GM21360 (cell line): Measurements from ENCODE around the gene SDHC.
"Not testable (repeated sequence)": the region's sequence is repeated elsewhere in the genome, so short reads cannot be mapped to it uniquely, and the experiment has no call there.

Experiments used
- ATAC-seq: cut with Tn5 transposase; IDR thresholded peaks from one replicate; pipeline ENCODE4 v1.9.1; 2021; ENCODE audit warnings: mild to moderate bottlenecking, moderate library complexity; ENCODE audit not compliant: unreplicated experiment

The SDHC gene

DNA sequence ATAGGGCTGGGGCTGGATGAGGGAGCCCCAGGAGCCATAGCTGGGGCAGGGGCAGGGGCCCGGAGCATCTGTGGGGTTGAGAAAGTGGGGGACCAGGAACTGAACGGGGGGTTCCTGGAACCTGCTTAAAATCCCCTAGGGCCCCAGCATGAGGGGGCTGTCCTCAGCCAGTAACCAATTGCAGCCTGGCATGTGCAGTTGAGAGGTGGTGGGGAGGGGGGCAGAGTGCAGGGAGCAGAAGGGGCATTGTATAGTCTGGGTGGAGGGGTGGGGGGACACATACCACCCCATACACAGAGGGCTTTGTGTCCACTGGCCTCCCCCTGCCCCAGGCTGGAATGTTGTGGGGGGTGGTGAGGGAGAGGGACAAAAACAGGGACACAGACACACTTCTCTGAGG is 4.3 kb upstream of the SDHC start, which contains the start of gene MPZ:
Gene MPZ (minus strand): TSS at position 101 of the 400 bp plus-strand sequence. CDS start 63 bp downstream, at position 38.
- ATAC-seq: no peak

DNA sequence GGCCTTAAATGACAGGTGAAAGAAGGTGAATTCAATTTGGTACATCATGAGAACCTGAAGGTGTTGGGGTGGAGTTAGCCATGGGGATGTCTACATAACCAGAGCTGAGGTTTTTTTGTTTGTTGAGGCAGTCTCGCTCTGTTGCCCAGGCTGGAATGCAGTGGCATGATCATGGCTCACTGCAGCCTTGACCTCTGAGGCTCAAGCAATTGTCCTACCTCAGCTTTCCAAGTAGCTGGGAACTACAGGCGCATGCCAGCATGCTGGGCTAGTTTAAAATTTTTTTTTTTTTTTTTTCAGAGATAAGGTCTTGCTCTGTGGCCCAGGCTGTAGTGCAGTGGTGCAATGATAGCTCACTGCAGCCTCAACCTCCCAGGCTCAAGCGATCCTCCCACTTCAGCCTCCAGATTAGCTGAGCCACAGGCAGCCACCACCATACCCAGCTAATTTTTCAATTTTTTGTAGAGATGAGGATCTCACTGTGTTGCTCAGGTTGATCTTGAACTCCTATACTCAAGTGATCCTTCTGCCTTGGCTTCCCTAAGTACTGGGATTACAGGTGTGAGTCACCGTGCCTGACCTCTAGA is 2.5 kb upstream of the SDHC start:
- no peak for ATAC-seq

GRCh38 chr1:161313554-161314200 is 504 bp upstream of the SDHC start:
- ATAC-seq: no peak

GRCh38 chr1:161315841-161316674 is 1.9 kb downstream of the SDHC start:
- not testable (repeated sequence) for ATAC-seq

- ATAC-seq: no peak
Measured at GRCh38 chr1:161324020-161324419, 9.8 kb downstream of the SDHC start.

- ATAC-seq: no peak
Measured at GRCh38 chr1:161330346-161330745, 16.2 kb downstream of the SDHC start.

- ATAC-seq: no peak
Measured at GRCh38 chr1:161333166-161333565, 19.0 kb downstream of the SDHC start.

GRCh38 chr1:161335796-161336195 is 21.6 kb downstream of the SDHC start:
- ATAC-seq: no peak

GRCh38 chr1:161342177-161342576 is 28.0 kb downstream of the SDHC start:
- no peak for ATAC-seq

- ATAC-seq: no peak
Measured at GRCh38 chr1:161342821-161343220, 28.6 kb downstream of the SDHC start.

DNA sequence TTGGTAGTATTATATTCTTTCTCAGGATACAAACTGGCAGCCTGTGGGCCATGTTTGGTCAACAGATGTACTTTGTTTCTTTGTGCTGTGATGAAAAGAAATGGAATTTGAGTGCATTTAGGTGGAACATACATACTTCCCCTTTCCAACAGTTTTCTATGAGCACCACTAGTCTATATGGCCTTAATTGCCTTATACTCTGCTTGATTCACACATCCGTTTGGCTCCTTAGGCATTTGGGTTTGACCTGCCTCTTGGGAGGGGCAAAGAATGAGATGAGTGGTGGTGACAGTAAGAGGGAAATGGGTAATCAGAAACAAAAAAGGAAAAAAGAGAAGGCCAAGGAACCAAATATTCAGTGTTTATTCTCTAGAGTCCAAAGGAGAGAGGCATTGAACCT is 36.5 kb downstream of the SDHC start:
- no peak for ATAC-seq

GRCh38 chr1:161351482-161351881 is 37.3 kb downstream of the SDHC start:
- no peak for ATAC-seq

DNA sequence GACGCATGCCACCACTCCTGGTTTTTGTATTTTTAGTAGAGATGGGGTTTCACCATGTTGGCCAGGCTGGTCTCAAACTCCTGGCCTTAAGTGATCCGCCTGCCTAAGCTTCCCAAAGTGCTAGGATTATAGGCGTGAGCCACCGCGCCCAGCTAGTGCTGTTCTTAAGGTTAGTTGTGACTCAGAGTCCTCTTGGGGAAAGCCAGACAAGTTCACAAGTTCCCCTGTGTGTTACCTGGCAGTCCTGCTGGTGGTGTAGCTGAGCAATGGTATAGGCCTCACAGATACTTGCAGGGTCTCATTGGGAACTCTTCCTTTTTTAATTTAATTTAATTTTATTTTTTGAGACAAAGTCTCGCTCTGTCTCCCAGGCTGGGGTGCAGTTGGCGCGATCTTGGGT is 42.9 kb downstream of the SDHC start:
- no peak for ATAC-seq

- ATAC-seq: no peak
Measured at GRCh38 chr1:161359291-161359690, 45.1 kb downstream of the SDHC start.

- ATAC-seq: no peak
Measured at GRCh38 chr1:161364332-161364731, 50.2 kb downstream of the SDHC start.

DNA sequence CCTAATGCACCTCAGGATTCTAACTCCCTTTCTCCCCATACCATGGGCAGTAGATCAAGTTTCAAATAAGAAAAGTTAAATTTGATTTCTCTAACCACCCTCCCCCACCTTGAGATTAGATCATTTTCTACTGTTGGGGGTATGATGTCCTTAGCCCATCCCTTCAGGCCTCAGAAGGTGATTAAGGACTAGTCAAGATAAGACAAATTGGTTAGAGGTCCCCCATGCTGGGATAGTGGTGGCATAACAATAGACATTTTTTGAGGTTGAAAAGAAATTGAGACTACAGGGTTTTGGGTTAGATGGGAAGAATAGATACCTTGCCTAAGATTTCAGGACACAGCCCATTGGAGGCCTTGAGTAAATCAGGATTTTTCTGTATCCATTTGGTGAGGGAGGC is 51.0 kb downstream of the SDHC start:
- no peak for ATAC-seq

GRCh38 chr1:161367684-161368400 is 53.7 kb downstream of the SDHC start, which contains the start of gene CFAP126:
TSS of gene CFAP126 (minus strand) at chr1:161367876. CDS start at chr1:161367868, 8 bp downstream.
- peak; percentile 94 for ATAC-seq

DNA sequence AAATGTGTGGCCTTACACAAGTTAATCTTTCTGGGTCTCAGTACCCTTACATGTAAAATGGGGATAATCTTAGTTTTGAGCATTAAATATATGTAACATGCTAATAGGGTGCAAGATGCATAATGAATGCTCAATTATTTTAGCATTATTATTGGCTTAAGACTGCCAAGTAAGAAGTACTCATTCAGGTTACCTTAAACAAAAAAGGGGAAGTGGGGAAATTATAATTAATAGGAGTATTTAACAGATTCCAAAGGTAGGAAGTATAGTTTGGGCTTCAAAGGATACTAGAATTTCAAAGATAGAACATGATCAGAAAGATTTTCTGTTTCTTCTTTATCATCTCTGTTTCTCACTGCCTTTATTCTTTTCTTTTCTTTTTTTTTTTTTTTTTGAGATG is 59.3 kb downstream of the SDHC start:
- ATAC-seq: no peak

DNA sequence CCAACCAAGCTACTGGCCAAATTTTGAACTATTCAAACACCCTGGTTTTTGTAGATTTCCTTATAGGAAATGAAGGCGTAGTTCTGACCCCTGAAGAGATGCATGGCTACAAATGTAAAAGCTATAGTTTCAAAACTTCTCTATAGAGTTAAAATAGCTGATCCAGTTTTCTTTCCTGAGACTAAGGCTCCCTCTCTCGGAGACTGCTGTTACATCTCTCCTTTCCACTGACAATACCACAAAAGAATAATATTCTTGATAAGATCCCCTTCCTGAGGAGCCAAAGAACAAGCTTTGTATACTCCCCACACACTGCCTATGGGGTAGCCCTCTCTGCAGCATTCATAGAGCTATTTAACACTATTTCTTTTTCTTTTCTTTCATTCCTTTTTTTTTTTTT is 60.2 kb downstream of the SDHC start:
- no peak for ATAC-seq

DNA sequence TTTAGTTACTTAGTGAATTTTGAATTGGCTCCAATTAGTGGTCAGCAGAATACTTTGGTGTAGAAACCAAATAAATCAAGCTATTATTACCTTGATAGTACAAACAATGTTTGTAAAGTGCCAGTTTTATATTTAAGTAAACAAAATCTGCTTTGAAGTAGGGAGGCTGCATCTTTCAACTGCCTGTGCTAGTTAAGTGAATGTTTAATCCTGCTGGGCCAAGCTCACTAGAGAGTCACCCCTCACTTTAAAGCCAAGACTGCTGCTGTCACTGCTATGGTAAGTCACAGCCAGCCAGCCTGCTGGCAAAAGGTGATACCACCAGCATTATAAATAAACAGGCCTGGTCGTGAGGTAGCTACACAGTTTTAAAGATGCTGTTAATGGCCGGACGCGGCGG is 63.8 kb downstream of the SDHC start:
- ATAC-seq: no peak

DNA sequence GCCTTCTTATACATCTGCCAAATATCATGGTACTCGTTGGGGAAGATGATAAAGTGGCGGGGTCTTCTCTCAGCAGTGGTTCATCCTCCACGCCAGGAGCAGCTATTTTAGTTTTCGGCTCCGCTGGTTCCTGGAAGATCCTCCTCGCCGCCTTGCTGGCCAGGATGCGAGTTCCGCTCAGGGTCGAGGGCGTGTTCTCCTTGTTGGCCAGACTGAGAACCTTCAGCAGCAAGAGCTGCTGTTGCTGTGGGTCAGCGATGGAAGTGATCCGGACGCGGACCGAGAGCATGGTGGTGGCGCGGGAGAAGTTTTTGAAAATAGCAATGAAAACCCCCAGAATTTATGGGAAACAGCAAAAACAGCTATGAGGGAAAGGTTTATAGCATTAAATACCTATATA is 64.9 kb downstream of the SDHC start:
- no peak for ATAC-seq
